Fibroblast of skin of back (primary cell): ENCODE results near the gene RAB6B.
A peak's percentile ranks its signal among the peaks of the same experiment; 100 is the strongest.
"Not testable (repeated sequence)": the region's sequence is repeated elsewhere in the genome, so short reads cannot be mapped to it uniquely, and the experiment has no call there.

Source experiments
- DNase-seq: peaks from one replicate; pipeline ENCODE4 v3.0.0-alpha.2; 2013

Gene RAB6B

GRCh38 chr3:133804896-133805295 lies 90.8 kb downstream of the RAB6B start:
- DNase-seq, result no peak

DNA sequence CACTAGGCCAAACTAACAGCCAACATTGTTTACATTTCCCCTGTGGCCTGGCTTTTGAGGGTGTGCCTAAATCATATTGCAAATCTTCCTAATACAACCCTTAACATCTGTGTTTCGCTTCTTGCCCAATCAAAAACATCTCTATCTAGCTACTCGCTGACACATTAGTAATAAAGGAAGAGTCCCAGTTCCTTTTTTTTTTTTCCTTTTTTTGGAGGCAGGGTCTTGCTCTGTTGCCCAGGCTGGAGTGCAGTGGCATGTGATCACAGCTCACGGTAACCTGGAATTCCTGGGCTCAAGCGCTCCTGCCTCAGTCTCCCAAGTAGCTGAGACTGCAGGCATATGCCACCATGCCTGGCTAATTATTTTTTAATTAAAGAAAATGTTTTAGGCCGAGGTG lies 92.2 kb downstream of the RAB6B start:
- DNase-seq, result no peak

- peak; percentile 11 for DNase-seq
Observed at GRCh38 chr3:133799794-133800585, 95.7 kb downstream of the RAB6B start.

- DNase-seq, result peak; percentile 25
Observed at GRCh38 chr3:133797396-133798105, 98.1 kb downstream of the RAB6B start.

- DNase-seq, result peak; percentile 9
Observed at GRCh38 chr3:133792171-133792763, 103.4 kb downstream of the RAB6B start.

GRCh38 chr3:133788024-133788423 lies 107.7 kb downstream of the RAB6B start:
- no peak for DNase-seq

DNA sequence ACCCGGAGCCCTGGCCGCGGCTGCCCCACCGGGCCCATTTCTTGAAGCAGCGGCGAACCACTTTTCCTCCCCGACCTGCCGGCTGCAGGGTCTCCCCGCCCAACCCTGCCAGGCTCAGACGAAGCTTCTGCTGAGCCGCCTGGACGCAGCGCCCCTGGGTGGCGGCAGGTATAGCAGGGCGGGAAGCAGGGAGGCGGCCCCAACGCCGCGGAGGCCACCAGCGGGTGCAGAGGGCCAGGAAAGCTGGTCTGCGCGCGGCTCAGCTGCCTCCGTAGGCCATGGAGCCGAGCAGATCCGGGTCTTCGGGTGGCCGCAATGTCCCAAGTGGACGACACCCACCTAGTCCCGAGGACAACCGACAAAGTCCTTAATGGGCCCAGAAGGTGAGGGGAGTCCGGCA lies 111.9 kb downstream of the RAB6B start:
- no peak for DNase-seq

GRCh38 chr3:133782454-133782853 lies 113.2 kb downstream of the RAB6B start:
- DNase-seq, result no peak

GRCh38 chr3:133781570-133781969 lies 114.1 kb downstream of the RAB6B start:
- no peak for DNase-seq

DNA sequence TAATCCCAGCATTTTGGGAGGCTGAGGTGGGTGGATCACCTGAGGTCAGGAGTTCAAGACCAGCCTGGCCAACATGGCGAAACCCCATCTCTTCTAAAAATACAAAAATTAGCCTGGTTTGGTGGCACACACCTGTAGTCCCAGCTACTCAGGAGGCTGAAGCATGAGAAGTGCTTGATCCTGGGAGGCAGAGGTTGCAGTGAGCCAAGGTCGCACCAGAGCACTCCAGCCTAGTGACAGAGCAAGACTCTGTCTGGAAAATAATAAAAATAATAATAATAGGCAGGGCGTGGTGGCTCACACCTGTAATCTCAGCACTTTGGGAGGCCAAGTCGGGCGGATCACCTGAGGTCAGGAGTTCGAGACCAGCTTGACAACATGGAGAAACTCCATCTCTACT lies 114.9 kb downstream of the RAB6B start:
- DNase-seq, result not testable (repeated sequence)

GRCh38 chr3:133779626-133780203 lies 116.0 kb downstream of the RAB6B start:
- no peak for DNase-seq

DNA sequence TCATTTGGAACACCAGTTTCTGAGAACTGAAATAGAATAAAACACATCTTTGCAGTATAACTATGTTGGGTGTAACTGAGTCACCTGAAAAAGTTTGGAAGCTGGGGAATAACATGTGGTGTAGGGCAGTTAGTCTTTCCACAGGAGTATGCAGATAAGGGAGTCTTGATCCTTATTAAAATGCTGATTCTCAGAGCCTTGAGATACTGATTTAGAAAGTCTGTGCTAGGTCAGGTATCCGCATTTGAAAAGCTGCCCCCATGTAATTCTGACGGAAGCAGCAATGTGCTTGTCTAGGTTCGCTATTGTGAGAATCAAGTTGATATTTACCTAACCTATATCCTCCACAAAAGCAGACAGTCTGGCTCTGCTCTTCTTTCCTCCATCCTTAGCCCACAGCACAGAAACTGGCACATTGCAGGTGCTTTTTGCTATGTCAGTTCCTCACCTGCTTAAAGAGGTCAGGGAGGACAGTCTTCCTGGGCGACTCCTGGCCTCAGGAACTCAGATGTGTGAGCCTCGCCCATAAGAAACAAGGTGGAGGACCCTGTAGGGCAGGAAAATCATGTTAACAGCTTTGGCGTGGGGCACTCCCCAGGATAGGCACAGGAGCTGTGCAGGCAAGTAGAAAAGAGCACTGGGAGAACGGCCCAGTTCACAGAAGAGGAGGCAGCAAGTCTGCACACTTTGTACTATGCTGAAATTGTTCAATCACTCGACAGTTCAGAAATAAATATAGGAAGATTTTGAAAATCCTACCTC lies 117.7 kb downstream of the RAB6B start:
- no peak for DNase-seq

GRCh38 chr3:133776794-133777438 lies 118.8 kb downstream of the RAB6B start:
- no peak for DNase-seq

DNA sequence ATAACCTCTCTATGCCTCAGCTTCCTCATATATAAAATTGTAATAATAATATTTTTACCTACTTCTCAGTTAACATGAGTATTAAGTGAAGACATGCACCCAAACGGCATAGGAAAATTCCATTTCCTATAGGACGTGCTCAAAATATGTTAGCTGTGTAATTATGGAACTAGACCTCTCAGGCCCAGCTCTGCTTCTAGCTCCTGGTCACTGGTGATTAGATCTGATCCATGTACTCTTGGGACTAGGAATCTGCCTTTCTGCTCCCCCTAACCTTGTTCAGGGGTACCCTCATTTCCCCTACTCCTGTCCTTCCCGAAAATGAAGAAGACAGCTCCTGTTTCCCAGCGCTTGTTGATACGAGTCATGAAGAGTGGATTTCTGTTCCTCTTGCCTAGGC lies 119.8 kb downstream of the RAB6B start:
- no peak for DNase-seq

- DNase-seq, result no peak
Observed at GRCh38 chr3:133775309-133775708, 120.4 kb downstream of the RAB6B start.
